HG03378 (cell line): ENCODE results near the gene SNRNP70.
"Not testable (repeated sequence)": the region's sequence is repeated elsewhere in the genome, so short reads cannot be mapped to it uniquely, and the experiment has no call there.

ENCODE experiments used
- ATAC-seq: cut with Tn5 transposase; IDR thresholded peaks from one replicate; pipeline ENCODE4 v1.9.1; 2021; ENCODE audit warnings: mild to moderate bottlenecking, moderate library complexity; ENCODE audit not compliant: unreplicated experiment

Gene SNRNP70

DNA sequence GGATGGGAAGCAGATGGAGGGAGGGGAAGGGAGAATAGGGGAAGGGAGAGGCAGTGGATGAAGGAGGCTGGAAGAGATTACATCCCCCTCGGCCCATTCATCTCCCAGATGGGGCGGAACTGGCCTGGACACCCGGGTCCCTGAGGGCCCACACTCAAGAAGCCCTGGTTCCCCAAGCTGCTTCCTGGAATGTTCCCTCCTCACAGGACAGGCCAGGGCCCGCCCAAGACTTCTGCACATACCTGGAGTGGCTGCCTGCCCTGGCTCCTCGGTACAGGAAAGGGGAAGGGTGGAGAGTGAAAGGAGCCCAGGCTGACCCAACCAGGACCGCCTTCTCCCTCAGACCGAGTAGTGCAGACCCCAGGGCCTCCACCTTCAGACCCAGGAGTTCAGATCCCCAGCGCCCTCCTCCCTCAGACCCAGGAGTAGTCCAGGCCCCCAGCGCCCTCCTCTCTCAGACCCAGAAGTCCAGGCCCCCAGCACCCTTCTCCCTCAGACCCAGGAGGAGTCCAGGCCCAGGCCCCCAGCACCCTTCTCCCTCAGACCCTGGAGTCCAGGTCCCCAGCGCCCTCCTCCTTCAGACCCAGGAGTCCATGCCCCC lies 21.1 kb upstream of the SNRNP70 start:
- ATAC-seq: no peak

DNA sequence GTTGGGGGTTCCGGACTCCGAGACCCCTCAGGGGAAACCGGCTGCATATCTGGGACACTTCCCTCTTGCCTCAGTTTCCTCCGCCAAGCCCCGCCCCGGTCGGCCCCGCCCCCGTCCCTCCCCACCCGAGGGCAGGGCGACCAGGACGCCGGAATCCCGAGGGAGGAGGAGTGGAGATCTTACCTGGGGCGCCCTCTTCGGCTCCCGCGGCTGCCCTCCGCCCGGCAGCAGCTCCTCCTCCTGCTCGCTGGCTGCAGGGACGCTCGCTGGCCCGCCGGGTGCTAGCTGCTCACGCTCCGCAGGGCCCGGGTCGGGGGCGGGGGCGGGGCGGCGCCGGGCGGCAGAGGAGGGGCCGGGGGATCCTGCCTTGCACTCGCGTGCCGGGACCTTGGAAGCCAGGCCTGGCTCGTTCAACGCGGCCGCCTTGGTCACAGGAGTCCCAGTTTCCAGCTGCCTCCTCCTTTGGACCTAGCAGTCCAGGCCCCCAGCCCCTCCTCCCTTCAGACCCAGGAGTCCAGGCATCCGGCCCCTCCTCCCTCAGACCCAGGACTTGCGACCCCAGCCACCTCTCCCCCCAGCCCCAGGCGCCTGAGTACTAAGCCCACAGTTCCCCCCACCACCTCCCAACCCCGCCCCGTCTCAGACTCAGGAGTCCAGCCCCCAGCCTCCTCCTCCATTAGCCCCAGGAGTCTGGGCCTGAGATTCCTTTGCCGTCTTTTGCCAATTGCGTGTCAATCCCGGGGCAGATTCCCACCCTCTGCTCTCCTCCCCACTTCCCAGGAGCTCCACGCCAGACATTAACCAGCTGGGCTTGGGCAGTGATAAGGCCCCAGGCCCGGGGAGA lies 20.3 kb upstream of the SNRNP70 start, which contains the start of gene NTF4:
NTF4 (minus strand) TSS at position 51 of the 844 bp plus-strand sequence. CDS start 2,821 bp downstream, outside the sequence.
- no peak for ATAC-seq

DNA sequence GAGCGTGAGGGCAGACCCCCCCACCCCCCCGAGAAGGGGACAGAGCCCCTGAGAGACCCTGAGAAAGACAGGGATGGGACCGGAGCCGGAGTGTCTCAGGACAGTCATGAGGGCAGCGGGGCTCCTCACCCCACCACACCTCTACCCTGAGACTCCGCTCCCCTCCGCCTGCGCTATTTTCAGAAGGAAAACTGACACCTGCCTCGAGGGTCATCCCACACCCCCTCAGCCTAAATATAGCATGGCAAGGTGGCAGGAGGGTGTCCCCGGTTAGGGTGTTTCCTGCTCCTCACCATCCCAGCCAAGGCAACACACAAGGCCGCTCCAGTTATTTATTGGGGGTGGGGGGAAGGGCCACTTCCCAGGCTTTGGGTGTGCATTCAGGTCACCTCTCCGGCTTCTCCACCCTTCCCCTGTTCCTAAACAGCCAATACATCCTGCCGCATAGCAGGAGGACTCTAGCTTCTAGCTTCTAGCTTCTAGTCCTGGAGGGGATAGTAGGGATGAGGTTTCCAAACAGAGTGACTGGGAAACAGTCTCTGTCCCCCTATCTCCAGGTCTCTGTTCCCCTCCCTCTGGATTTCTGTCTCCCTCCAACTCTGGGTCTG lies 19.2 kb upstream of the SNRNP70 start:
- ATAC-seq: no peak

DNA sequence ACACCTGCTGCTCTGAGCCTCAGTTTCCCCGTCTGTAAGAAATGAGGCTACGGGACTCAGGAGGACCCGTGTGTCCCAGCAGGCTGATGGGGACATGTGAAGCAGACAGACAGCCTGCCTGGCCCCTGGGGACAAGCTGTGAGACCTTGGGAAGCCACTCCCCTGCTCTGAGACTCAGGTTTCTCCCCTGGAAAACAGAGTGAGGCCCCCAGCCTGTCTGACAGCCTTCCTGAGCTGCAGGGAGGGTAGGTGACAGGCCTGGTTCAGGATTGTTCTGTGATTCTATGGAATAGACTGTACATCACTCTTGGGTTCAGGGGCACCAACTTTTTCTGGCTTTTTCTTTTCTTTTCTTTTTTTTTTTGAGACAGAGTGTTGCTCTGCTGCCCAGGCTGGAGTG lies 17.7 kb upstream of the SNRNP70 start:
- ATAC-seq: no peak

DNA sequence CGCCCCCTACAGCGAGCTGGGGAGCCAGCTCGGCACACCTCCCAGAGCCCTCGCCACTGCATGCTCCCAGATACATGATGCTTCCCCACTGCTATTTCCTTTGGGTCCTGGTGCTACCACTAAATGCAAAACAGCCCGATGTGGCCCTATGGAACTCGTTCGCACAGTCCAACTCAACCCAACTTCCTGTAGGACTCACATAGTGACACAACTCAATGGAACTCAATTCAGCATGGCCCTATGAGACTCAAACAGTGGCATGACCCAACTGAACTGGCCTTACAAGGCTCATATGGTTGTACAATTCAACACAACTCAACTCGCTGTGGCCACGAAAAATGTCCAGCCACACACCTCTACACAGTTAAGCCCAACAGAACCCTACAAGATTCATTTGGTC lies 16.2 kb upstream of the SNRNP70 start:
- no peak for ATAC-seq

DNA sequence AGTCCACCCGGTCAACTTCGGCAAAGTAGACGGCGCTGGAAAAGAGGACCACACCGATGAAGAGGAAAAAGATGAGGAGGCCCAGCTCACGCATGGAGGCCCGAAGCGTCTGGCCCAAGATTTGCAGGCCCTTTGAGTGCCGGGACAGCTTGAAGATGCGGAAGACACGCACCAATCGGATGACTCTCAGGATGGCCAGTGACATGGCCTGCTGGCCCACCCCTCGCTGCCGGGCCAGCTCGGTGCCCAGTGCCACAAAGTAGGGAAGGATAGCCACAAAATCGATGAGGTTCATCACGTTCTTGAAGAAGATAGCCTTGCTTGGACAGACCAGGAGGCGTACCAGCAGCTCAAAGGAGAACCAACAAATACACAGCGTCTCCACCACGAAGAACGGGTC lies 14.8 kb upstream of the SNRNP70 start:
- ATAC-seq: no peak

DNA sequence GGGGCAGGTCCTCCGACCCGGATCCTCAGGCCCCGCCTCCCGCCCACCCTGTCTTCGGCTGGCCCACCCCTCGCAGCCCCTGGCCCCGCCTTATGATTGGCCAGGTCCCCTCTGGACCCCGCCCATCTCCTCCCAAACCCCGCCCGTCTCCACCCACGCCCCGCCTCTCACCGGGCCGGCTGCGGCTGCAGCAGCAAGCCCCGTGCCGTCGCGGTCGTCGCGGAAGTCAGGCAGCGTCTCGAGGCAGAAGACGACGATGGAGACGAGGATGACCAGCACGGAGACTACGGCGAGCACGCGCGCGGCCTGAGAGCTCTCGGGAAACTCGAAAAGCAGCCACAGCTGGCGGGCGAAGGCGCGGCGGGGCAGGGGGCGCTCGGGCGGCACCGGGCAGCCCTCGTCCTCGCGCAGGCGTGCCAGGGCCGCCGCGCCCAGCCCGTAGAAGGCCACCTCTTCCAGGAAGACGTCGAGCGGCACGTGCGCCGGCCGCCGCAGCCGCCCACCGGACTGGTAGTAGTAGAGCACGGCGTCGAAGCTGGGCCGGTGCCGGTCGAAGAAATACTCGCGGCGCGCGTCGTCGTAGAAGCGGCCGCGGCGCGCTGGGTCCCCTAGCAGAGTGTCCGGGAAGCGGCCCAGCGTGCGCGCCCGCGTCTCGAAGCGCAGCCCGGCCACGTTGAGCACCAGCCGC lies 13.2 kb upstream of the SNRNP70 start:
- ATAC-seq: no peak

DNA sequence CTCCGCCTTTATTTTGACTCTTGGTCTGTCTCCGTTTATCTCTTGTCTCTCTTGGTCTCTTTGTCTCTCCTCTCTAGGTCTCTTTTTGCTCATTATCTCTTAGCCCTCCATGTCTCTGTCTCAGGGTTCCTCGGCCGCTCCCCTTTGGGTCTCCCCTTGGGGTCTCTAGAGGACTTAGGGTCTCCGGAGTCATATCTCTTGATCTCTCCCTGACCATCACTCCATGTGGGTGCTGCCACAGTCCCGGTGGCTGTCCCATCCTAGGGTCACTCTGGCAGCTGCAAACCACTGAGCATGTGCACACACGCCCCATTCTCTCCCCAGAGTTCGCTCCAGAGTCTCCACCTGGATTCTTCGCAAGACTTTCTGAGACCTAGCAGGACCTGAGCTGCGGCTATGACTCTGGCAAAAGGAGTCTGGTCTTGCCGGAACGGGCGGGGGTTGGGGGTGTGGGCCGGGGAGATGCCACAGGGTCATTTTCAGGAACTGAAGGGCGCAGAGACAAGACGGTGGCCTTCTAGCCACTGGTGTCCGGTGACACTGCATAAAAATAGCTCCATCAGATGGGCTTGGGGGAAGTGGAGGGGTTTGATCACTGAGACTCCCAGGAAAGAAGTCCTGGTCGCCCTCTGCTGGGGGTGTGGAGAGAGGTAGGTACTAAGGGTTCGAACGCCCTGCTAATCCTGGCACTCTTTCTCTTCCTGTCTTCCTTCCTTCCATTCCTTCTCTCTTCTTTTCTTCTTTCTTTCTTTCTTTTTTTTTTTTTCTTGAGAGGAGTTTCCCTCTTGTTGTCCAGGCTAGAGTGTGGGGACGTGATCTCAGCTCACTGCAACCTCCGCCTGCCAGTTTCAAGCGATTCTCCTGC lies 11.5 kb upstream of the SNRNP70 start:
- ATAC-seq: no peak

DNA sequence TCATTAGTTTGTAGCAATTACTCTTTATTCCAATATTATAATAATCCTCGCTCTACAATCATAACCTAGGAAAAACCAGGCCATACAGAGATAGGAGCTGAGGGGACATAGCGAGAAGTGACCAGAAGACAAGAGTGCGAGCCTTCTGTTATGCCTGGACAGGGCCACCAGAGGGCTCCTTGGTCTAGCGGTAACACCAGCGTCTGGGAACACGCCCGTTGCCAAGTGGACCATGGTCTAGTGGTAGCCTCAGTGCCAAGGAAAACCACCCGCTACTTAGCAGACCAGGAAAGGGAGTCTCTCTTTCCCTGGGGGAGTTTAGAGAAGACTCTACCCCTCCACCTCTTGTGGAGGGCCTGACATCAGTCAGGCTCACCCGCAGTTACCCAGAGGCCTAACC lies 10.4 kb upstream of the SNRNP70 start:
- ATAC-seq: not testable (repeated sequence)

DNA sequence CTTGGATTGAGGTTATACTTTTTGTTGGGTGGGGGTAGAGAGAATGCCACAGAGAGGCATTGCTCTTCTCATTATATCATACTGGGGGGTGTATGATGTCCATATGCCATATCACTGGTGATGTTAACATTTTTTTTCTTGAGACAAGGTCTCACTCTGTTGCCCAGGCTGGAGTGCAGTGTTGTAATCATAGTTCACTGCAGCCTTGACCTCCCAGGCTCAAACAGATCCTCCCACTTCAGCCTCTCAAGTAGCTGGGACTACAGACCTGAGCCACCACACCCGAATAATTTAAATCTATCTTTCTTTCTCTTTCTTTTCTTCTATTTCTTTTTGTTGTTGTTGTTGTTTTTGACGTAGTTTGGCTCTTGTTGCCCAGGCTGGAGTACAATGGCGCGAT lies 4.9 kb upstream of the SNRNP70 start:
- no peak for ATAC-seq

DNA sequence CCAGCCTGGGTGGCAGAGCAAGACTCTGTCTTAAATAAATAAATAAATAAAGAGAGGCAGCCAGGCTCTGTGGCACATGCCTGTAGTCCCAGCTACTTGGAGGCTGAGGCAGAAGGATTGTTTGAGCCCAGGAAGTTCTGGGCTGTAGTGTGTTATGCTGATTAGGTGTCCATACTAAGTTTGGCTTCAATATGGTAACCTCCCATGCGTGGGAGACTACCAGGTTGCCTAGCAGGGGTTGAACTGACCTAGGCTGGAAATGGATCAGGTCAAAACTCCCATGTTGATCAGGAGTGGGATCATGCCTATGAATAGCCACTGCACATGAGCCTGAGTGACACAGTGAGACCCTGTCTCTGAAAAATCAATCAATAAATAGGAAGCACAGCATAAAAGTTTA lies 4.0 kb upstream of the SNRNP70 start:
- ATAC-seq: no peak

DNA sequence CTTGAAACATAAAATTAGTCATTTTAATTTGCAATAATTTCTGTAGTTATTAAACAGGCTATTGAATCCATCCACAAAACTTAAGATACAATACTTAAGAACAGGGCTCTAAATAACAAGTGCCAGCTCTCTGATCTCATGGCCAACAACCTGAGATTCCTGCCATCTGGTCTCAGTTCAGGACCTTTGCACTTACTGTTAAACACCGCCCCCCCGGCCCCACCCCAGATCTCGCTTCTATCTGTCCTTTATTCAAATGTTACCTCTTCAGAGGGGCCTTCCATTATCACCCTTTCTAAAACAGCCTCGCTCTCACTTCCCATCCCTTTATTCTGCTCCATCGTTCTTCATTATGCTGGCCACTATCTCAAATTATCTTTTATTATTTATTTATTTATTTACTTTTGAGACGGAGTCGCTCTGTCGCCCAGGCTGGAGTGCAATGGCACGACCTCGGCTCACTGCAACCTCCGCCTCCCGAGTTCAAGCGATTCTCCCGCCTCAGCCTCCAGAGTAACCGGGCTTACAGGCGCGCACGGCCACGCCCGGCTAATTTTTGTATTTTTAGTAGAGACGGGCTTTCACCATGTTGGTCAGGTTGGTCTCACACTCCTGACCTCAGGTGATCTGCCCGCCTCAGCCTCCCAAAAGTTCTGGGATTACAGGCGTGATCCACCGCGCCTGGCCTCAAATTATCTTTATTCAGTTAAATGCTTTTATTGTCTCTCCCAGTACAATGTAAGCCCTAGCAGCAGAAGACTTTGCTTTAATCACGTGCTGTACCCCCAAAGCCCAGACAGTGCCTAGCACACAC lies 838 bp upstream of the SNRNP70 start:
- ATAC-seq: no peak

DNA sequence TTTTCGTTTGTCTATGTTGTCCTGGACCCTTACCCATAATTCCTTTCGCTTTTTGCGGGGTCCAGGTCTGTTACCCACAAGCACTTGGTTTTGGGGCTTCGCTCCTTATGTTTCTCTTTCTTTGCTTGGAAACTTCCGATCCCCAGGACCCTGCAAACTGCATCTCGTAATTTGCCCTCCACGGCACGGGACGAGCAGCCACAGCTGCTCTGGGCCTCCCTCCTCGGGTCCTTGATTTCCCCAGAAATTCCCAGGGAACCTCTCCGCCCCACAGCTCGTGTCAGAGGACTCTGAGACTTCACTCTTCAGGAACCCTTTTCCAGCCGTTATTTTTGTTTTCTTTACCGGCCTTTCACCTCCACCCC lies 599 bp downstream of the SNRNP70 start:
- no peak for ATAC-seq

DNA sequence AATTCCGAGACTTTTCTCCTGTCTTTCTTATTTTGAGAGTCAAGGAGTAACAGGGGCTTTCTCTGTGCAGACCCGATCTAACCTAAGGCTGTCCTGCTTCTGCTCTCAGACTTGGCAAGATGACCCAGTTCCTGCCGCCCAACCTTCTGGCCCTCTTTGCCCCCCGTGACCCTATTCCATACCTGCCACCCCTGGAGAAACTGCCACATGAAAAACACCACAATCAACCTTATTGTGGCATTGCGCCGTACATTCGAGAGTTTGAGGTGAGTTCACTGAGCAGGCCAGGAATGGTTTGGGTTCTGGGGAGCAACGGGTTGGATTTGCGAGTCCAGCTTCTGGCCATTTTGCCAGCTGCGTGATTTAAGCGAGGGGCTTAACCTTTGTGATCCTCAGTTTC lies 1.0 kb downstream of the SNRNP70 start:
- ATAC-seq: no peak

DNA sequence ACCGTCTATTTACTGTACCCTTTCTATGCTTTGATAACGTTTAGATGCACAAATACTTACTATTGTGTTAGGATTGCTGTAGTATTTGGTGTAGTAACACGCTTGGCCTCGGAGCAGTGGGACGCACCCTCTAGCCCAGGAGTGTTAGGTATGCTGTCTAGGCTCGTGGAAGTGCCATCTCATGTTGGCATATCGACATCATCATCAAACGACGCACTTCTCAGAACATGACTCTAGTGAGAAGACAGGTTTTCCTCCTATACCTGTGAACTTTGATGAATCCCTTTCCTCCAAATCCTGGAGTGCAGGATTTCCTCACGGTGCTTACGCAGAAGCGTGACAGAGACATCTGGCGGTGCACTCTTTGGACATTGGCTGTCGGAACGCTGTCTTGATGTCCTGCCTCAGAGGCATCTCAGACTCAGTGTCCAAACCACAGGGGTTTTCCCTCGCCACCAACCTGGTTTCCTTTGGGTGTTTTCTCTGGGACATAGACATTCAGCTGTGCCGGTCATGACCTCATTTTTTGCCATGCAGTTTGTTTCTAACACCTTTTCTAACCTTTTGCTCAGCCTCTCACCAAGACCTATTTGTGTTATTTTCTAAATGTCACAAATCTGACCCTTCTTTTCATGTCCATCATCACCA lies 6.3 kb downstream of the SNRNP70 start:
- ATAC-seq: no peak

DNA sequence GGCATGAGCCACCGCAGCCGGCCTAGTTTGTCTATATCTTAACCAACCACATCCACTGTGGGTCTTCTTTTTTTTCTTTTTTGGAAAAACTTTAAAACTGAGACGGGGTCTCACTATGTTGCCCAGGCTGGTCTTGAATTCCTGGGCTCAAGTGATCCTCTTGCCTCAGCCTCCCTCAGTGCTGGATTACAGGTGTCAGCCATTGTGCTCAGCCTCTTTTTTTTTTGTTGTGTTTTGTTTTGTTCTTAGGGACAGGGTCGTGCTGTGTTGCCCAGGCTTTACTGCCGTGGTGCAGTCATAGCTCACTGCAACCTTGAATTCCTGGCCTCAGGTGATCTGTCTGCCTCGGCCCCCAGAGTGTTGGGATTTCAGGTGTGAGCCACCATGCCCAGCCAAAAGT lies 7.4 kb downstream of the SNRNP70 start:
- no peak for ATAC-seq

DNA sequence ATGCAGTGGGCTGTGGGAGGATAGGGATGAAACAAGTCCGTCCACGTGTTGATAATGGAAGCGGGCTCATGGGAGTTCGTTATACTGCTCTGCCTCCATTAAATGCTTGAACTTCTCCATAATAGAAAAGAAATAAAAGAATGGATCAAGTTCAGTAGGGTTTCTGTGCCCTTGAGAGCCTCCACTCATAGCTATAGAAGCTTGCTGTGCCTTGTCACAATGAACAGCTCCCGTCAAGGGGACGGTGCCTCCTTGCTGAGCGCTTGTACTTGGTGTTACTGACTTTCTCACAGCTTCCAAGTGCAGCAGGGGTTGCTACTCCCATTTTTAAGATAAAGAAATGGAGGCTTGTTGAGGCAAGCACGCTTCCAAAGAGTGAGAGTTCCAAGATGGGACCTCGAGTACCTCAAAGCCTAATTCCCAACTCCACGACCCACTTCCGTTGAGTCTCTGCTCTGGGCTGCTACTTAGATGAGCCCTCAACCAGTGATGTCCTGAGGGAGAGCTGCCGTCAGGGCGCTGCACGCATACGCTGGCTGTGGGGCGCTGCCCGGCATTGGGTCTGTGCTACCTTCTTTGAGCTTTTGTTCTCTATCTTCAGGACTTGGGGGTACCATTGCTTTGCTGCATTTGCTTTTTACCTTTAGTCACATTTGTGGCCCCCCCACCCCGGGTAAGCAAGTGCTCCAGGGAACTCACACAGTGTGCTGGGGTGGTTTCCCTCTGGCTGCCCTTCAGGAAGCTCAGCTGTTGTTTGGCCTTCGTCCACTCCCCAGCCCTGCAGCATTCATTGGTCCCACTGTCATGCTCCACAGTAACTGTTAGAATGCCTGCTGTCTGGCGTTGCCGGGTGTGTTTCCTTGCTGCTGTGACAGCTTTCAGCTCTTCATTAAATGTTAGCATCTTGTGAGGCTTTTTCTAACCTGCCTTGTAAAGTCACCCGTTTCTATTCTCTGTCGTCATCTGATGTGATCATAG lies 9.5 kb downstream of the SNRNP70 start:
- no peak for ATAC-seq
